SW 1271 (cell line): ENCODE measurements around the gene GNAI3.

ENCODE experiments used
- DNase-seq, 2 experiments: peaks; one replicate each; lab custom pipeline; 2025; lab: John Stamatoyannopoulos, UW

GNAI3 gene

DNA sequence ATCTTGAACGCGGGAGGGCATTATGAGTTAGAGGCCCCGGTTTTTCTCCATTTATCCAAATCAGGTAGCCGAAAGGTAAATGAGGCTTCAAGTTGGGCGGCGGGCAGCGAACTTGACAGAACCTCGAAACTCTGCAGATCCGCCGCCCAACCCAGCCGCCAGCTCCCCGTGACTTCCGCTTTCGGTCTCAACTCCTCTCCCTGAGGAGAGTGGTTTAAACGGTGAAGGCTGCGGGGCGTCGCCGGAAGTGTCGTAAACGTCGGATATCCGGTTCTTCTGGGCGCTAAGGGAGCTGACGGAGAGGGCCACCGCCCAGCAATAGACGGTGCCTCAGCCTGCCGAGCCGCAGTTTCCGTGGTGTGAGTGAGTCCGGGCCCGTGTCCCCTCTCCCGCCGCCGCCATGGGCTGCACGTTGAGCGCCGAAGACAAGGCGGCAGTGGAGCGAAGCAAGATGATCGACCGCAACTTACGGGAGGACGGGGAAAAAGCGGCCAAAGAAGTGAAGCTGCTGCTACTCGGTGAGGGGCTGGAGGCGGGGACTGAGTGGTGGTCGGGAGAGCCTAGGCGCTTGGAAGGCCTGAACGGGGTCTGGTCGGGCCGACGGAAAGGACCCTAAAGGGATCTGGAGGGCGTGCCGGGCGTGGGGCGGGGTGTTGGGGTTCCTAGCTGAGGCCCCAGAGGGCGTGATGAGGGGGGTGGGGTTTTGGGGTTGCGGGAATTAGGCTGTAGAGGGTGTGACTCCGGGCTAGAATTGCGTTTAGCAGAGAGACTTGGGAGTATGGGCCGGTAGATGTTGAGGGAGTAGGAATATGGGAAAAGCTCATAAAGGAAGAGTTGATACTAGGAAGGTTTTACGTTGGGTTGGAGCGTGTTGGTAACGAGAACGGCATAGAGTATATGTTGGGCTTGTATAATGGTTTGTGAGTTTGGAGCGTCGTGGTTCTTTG, at the start of gene GNAI3:
Gene GNAI3, plus strand, starts transcription at position 295 of the 947 bp plus-strand sequence. Its CDS starts 106 bp downstream, at position 401.
- DNase-seq: peak; percentile 75 to 89

DNA sequence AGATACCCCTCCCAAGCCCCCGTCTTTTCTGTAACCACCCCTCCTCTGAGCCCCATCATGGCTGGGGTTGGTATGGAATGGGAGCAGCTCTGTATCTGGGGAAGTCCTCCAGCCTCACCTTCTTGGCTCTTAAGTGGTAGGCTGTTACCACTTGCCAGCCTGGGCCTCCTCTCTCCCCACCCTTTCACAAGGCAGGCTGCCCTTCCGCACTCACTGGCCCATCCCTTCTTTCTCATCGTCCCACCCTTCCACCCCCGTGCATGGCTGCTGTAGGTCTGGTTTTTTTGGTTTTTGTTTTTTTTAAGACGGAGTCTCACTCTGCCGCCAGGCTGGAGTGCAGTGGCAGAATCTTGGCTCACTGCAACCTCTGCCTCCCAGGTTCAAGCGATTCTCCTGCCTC, 49.3 kb upstream of the GNAI3 start:
- DNase-seq: no peak

DNA sequence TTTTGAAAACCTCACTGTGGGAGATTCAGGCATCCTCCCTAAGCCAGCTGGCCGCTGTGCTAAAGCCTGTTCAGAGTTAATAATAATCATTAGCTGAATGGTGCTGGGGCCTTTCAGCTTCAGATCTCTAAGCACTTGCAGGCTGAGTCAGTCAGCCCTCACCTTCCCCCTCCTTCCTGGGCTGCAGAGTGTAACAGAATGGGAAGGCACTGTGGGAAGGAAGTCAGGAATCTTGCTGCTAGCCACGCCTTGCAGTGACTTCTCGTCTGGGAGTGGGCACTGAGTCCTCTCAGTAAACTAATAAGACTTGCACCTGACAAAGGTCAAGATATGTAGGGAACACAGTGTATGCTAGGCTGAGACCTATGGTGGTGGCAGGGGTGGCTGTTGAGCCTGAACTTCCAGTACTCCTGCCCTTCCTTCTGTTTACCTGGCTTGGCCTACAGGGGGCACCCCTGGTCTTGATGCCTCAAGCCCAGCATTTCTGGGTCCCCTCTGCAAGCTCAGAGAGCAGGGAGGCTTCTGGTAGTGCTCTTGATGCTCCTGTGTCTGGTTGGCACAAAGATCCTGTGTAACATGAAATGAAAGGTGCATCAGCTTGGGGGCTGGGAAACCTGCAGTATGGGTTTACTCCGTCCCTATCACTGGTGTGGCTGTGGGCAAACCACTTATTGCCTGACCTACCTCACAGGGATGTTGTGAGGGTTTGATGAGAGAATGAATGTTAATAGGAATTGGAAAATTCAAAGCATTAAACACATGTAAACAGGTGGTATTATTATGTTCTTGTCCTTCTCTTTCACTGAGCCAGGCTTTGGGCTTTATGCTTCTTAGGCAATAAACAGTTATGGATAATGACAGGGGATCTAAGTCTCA, 48.5 kb upstream of the GNAI3 start:
- no peak for DNase-seq

DNA sequence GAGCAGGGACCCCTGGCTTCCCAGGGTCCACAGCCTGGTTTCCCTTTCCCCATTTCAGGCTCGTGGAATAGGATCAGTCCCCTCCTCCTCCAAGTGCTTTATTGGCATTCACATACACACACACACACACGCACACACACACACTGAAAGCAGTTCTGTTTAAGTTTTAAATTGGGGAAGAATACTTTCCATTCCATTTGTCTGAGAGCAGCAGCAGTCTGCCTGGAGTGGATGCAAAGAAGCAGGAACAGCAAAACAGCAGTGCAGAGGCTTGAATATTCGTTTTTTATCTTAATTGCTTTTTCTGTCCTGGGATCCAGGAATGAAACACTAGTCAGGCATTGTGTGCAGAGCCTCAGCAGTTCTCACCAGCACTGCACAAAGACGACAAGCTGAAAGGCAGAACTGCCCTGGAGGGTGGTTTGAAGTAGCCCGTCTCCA, 47.5 kb upstream of the GNAI3 start:
- DNase-seq: no peak

DNA sequence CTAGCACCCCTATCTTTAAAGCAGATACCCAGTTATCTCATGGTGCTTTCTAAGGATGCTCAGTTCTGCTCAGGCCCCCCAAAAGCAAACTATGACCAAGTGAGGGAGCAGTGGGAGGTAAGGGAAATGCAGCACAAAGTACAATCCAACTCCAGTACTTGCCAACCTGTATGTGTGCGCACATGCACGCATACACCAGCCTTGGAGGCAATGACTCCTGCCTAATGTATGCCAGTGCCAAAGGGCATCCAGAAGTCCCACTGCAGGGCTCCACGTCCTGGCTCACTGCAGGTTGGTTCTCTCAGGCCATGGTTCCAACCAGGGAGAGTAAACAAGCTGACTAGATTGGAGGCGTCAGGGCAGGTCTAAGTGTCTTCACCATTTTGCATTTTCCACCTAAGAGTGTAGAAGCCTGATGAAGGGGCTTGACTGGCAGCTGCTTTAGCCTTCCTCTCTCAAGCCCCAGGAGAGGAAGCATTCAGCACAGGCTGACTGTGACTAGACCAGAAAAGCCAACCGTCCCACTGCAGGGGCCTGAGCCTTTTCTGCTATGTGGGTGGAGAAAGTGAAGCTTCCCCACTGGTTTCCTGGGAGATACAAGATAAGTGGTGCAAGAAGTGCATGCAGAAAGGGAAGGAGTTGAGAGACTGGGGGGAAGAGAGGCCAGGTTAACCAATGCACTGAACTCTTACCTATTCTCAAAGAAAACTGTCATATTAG, 46.6 kb upstream of the GNAI3 start:
- DNase-seq: no peak

DNA sequence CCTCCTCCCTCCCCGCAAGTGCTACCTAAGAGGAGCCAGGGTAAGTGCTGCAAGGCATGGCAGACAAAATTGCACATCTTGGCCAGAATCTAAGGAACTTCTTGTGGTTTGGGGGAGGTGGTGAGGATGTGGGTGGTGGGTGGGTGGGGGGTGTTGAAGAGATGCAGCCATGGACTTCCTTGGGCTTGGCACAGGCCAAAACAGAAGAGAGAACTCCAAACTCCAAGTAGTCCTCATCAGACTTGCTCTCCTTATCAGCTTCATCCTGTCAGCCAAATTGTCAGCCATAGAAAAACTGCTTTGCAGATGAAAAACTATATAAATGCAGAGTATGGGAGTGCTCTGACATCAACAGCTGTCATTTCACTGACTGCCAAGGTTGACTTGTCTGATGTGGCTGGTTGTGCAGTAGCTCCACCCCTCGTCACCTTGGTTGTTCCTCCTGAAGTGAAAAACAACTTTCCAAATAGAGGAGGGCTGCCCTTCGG, 46.0 kb upstream of the GNAI3 start:
- DNase-seq: no peak

DNA sequence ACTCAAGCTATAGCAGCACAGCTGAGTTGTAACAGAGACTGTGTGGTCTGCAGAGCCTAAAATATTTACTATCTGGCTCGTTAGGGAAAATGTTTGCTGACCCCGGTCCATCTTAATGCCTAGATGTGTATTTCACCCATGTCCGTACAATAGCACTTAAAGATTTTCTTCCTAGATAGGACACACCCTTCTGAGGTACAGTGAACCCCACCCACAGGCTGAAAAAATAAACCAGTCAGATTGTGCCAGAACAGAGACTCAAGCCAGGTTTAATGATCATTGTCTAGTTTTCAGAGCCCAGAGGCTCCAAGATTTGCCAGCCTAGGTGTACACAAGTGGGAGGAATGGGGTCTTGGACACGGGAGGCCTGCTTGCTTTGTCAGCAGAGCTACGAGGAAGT, 44.5 kb upstream of the GNAI3 start:
- no peak for DNase-seq

DNA sequence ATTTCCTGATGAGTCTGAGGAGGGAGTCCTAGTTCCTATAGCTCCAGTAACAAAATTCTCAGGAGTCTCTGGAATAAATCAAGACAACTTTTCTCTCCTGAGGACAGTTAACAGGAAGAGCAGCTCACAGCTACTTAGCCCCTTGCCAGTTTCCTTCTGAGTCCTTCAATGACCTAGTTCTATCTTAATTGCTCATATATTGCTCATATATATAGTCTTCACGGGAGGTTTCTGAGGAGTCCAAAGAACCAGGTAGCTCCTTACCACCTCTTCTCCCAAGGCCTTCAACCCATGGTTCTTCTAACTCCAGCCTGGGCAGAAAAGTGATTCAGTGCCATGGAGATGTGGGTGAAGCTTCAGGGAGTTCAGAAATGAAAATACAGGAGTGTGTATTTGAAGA, 43.4 kb upstream of the GNAI3 start:
- DNase-seq: no peak

DNA sequence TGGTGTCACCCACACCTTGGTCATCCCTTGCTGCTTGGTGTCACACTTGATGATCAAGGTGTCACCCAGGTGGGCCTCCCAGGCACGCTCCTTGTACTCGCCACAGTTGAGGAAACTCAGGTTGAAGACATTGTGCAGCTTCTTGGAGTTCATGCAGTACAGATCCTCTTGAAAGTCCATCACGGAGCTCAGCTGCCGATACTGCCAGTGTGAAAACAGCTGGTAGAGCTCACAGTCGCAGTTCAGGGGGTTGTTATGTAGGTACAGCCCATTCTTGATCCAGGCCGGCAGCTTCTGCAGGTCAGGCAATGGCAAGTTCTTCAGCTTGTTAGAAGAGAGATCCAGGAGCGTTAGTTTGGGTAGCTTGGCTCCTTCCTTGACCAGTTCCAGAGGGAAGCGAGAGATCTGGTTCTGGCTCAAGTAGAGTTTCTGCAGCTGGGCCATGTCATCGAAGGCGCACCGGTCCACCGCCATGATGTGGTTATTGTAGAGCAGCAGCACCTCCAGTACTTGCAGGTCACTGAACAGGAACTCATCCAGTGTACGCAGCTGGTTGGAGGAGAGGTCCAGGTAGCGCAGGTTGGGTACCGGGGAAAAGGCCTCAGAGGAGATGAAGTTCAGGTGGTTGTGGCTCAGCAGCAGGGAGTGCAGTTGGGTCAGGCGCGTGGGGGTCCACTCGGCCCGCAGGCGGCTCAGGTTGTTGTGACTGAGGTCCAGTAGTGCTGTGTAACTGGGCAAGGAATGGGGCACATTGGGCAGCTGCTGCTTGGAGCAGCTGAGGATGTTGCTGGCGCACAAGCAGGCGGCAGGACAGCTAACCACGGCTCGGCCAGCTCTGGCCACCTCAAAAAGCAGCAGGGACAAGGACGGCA, 40.2 kb upstream of the GNAI3 start:
- no peak for DNase-seq

DNA sequence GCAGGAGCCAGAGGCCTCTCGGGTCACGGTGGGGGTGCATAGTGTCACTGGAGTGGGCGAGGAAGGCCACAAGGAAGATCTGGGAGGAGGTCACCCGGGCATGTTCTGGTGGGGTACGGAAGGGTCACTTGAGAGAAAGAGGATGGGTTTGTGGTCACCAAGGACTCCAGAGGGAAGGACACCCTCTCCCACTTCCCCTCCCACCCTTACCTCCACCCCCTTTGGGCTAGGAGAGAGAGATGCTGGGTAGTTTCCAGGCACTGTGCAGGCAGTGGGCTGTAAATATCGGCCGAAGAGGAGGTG, 39.6 kb upstream of the GNAI3 start:
- DNase-seq: no peak

DNA sequence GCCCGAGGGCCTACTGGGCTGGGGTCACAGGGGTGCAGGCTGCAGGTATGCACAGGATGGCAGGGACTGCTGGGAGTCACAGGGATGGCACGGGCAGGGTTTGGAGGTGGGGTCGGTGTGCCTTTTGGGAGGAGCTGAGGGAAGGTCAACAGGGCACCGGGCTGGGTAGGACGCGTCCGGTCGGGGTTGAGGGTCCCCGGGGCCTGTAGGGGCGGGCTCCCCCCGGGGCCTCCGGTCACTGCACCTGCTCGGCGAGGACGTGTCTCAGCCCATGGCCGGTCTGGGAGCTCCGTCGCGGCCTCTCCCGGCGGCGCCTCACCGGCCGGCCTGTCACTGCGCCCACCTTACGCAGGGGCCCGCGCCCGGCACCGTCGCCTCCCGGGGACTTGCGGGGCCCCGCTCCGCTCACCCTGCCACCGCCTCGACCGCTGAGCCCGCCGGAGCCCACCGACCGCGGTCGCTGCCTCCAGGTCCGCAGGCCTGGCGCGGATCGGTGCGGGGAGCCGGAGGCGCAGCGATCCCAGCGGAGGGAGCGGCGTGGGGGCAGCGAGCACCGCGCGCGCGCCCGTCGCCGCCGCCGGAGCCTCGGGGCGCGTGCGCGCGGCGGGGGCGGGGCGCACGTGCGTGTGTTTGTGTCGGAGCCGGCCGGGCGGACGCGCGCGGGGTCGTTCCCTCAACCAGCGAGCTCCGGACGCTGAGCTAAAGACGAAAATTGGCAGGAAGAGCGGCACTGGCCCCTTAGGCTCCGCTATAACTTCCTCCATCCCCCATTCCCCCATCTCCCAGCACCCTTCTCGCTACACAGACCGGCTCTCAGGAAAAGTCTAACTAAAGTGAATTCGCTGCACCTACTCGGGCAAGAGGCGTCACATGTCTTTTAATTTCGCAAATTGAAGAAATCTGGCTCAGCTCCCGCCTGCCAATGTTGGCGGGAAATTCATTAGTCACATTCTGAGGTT, 39.0 kb upstream of the GNAI3 start, which contains the start of gene AMIGO1:
Gene AMIGO1, minus strand, starts transcription at position 552 of the 959 bp plus-strand sequence. CDS start 815 bp downstream, outside the sequence.
- DNase-seq: peak in 1 of 2 experiments; percentile 21

DNA sequence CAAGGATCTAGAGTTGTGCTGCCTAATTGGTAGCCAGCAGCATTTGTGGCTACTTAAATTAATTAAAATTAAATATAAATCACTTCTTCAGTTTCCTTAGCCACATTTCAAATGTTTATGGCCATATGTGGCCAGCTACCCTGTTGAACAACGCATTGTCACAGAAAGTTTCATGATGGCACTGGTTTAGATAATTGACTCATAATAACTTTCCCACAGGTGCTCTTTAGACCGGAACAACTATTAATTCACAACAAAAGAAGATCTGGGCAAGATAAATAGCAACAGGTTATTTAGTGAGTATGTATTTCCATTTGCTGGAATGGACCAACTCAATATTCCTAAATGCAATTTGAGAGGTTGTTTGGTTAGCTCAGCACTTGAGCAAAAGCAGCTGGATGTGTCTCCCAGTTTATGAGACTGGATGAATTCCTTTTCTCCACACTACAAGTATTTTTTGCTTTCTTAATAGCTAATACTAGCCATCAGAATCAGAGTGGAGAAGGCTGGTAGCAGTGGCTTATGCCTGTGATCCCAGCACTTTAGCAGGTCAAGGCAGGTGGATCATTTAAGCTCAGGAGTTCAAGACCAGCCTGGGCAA, 35.2 kb upstream of the GNAI3 start:
- DNase-seq: no peak

DNA sequence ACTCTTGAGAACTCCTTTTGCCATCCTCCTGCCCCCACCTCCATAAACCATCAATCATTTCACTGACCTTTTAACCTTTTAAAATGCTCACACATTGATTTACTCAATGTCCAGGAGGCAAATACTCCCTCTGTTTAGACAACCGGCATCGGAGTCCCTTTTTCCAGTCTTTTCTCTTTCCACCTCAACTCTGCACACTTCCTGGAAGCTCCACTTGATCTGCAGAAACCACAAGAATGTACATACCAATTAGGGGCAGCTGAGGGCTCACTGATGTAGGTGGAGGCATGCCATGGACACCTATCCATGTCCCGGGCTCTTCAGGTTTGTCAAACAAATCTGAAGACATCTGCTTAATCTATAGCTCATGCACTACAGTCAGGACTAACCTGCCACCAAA, 33.6 kb upstream of the GNAI3 start:
- DNase-seq: no peak

DNA sequence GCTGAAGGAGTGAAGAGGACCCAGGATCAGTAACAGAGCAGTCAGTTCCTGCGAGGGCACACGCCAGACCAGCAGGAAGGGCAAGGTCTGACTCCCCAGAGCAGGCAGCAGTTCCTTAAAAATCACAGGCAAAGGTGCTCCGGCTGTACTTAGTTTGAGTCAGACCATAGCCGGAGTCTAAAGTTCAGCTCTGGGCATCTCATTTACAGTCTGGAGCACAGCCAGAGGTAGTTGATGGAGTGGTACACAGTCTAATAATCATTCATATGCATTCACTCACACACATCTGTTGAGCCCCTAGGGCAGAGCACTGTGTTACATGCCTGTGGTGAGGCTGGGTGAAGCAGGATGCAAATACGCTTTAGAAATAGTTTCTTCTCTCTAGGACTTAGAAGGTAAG, 31.5 kb upstream of the GNAI3 start:
- no peak for DNase-seq

DNA sequence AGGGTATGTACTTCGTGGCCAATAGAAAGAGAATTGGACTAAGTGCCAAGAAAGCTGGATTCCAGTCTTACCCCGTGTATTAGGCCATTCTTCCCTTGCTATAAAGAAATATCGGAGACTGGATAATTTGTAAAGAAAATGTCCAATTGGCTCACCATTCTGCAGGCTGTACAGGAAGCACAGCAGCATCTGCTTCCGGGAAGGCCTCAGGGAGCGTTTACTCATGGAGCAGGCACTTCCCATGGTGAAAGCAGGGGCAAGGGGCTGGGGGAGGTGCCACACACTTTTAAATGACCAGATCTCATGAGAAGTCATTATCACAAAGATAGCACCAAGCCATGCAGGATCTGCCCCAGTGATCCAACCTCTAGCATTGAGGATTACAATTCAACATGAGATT, 31.1 kb upstream of the GNAI3 start:
- DNase-seq: no peak

DNA sequence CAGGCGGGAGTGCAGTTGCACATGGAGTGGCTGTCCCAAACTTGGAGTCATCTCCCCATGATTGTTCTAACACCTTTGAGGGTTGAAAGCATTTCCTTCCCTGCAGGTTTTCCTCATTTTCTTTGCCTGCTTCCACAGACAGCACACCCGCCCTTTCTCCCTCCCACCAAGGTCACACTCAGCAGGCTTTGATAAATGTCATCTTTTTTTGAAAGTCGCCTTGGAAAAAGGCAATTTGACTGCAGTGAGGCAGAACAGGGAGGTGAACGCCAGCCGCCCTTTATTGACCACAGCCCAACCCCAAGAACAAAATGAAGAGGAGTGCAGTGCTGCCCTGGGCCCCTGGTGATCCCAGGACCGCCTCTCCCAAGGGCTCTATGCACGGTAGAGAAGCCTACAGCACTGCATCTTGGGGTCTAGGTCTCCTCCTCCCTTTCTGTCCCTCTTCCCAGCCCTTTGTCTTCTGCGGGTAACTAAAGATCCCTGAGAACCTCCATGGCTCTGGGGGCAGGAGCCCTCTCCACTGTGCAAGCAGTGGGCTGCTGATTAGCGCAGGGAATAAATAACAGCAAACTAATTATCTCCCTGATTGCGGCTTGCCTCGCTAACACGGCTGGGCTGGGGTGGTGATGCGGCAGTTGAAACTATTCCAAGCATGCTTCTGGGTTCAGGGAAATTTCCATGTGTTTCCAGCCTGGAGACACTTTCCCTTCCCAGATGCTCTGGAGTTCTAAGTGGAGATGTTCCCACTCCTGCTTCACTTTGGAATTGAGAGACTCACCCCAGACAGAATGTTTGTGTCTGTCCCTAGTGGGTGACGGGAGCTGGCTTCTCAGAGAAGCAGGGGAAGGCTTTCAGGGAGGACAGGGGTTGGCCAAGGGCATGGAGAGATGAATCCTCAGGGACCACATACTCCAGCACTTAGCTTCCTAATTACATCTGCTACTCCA, 27.1 kb upstream of the GNAI3 start:
- no peak for DNase-seq

DNA sequence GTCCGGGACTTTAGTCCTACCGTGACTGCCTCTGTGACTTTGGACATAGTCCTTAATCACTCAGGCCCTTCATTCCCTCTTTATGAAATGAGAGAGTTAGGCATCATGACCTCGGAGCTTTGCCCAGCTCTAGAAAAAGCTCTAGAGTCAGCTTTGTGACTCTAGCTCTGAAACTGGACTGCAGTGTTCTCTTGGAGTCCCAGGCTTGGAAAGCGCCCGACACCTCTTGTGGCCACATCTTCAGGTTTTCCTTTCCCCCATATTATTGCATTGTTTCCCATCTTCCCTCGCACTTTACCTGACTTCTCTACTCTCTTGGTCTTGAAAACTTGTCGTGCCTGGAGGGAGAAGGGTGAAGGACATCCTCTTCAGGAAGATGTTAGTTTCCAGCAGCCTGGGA, 26.4 kb upstream of the GNAI3 start:
- DNase-seq: no peak

DNA sequence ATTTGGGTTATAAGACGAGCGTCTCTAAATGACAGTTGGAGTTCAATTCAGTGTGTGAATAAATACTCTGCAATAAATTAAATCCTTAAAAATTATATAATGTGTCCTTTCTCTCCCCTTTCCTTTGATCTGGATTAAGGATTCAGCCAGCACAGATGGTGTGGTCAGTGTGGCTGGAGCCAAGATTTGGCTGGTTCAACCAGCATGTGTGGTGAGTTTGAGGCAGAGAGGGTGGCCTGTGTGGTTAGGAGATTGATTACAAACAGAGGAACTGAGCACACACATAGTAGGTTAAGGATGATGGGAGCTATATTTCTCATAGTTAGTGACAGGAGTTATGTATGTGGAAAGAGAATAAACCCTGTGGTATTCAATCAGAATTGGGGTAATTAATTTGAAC, 24.7 kb upstream of the GNAI3 start:
- DNase-seq: no peak
